ENCODE results near the gene GID8.

GID8 gene

DNA sequence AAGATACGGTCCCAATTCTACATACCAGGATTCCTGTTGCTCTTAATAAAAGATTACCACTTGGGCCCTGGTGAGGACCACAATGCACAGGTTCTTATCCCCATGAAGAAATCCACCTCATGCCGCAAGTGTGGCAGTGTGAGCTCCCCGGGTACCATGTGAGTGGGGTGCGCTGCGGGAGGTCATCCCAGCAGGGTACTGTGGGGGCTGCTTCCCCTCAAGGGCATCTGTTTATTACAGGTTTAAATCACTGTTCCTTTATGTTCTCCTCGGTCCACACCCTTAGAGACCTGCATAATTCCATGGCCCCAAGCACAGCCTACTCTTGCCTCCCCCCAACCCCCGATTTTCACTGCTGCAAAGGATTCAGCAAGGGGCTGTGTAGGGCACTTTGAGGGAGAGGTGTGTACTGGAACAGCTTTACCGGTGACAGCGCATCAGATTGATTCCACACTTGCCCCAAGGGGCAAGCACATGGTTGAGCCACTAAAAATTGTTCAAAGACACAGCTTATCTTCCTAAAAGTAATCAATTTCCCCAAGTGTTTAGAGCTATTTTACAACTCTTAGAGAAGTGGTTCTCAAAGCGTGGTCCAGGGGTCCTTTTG lies 17.8 kb upstream of the GID8 start:
- no peak overlapping the region for H3K27ac ChIP-seq
- no peak for DNase-seq (ENCODE audit: low read depth, low spot score)

DNA sequence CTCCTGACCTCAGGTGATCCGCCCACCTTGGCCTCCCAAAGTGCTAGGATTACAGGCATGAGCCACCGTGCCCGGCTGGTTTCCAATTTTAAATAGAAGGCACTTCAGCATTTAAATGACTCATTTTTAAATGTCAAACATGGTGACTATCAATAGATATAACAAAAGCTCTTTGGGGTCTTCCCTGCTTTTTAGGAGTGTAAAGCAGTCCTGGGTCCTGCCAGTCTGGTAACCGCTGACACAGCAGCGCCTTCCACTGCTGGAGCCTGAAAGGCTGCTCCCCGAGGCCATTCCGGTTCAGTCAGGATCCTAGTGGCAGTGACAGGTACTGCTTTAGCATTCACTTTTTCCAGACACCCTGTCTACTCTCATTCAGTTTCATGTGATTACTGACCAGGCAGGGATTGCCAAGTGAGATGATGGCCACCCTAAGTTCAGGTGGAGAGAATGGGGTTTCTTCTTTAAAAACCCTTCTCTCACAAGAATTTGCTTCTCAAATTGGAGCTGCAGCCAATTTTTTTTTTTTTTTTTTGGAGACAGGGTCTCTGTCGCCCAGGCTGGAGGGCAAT lies 16.7 kb upstream of the GID8 start:
- H3K27ac ChIP-seq = peak overlapping the region; percentile 3
- DNase-seq (ENCODE audit: low read depth, low spot score) = no peak

DNA sequence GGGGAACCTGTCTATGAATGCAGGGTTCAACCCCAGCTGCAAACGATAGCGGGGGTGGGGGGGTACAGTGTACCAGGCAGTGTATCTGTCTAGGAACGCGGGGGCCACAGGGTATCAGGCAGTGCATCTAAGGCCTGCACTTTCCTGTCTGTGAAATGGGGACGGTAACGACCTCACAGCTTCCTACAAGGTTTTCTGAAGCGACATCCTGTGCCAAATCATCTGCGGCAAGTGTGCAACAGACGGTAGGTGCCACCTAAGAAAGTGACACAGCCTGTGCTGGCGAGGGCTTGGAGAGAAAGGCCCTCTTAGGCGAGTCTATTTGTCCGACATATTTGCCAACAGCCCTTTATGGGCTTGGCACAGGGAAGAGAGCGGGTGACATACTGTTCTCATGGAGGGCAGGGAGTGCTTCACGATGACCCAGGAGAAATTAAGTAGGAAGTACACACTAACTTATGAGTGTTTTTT lies 15.5 kb upstream of the GID8 start:
- DNase-seq (ENCODE audit: low read depth, low spot score) = no peak
- peak overlapping the region; percentile 91 for H3K27ac ChIP-seq

- DNase-seq (ENCODE audit: low read depth, low spot score) = peak; percentile 61
- H3K27ac ChIP-seq = peak overlapping the region; percentile 91
These were observed 14.8 kb upstream of the GID8 start for GRCh38 chr20:62923059-62923668.

GRCh38 chr20:62923669-62924441 lies 14.1 kb upstream of the GID8 start:
- peak overlapping the region; percentile 91 for H3K27ac ChIP-seq
- no peak for DNase-seq (ENCODE audit: low read depth, low spot score)

DNA sequence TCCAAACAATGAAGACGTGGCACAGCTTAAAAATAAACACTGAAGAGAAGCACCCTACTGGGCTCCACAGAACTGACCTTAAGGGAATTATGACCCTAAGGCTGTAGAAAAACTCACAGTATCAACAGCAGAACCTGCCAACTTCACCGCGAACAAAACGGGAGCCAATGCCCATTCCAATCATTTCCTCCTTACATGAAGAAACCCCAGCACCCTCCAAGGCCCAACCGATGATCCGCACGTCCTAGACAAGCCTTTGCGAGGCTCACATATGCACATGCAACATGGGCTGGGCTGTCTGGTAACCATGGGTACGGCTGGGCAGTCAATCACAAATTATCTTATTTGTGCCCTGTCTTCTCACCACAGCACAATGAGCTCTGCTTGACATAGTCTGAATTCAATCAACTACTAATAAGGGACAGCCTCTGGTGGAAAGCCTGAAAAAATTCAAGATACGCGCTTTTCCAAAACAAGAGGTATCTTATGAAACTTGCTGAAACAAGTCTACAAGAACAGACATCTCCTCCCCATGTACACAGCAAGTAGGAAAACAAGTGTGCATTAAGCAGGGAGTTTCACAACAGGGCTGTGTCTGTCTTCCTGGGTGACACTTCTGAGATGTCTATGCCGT lies 13.4 kb upstream of the GID8 start:
- peak overlapping the region; percentile 91 for H3K27ac ChIP-seq
- peak; percentile 56 for DNase-seq (ENCODE audit: low read depth, low spot score)

DNA sequence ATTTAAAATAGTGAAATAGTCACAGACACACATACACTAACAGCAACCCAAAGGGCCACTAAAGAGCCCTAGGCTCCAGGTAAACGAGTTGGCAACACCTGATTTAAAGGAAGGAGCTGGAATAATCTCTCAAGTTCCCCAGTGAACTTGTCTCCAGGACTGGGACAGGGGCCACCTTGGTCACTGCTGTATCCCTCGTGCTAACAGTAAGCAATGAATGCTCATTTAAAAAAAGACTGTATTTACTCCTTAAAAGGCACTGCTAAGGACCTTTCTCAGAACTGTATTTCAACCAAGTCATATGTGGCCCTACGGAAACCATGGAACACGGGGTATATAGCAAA lies 12.9 kb upstream of the GID8 start:
- DNase-seq (ENCODE audit: low read depth, low spot score) = no peak
- peak overlapping the region; percentile 91 for H3K27ac ChIP-seq

DNA sequence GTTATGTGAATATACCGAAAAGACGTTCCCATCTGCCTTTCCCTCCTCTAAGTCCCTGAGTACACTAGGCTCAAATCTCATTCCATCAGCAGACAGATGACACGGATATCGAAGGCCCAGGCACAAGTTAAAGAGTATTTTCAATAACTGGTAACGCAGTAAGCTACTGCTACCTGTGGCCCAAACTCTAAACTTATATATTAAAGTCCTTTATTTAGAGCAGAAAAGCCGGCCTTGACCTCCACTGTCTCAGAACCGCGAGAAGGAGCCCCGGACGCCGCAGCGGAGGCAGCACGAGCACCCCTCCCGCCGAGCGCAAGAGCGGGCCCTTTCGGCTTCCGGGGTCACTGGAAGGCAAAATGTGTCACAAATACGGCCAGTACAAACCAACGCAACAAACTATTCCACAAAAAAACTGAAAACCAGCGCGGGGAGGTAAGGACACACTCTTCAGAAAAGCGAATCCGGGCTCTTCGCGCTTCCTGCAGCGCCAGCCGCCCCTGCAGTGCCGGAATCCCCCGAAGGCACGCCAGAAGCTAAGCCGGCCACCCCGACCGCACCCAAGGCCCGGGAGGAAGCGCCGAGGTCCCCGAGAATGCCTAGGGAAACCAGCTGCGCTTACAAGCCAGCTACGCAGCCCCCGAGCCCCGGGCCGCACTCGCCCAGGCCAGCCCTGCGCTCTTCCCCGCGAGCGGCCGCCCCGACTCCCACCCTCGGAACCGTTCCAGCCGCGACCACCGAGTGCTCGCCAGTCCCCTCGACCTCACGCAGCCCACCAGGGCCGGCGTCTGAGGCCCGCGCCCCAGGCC lies 12.3 kb upstream of the GID8 start:
- no peak for DNase-seq (ENCODE audit: low read depth, low spot score)
- H3K27ac ChIP-seq = peak overlapping the region; percentile 91

GRCh38 chr20:62926229-62927127 lies 11.5 kb upstream of the GID8 start, which contains the start of gene DIDO1:
DIDO1 (minus strand) TSS chr20:62926505.
- H3K27ac ChIP-seq = peak within 1 kb of the TSS; percentile 91
- DNase-seq (ENCODE audit: low read depth, low spot score) = peak; percentile 34

- no peak for DNase-seq (ENCODE audit: low read depth, low spot score)
- peak overlapping the region; percentile 91 for H3K27ac ChIP-seq
These were observed 10.7 kb upstream of the GID8 start for GRCh38 chr20:62927128-62927705.

GRCh38 chr20:62928246-62928939 lies 9.6 kb upstream of the GID8 start:
- no peak for DNase-seq (ENCODE audit: low read depth, low spot score)

DNA sequence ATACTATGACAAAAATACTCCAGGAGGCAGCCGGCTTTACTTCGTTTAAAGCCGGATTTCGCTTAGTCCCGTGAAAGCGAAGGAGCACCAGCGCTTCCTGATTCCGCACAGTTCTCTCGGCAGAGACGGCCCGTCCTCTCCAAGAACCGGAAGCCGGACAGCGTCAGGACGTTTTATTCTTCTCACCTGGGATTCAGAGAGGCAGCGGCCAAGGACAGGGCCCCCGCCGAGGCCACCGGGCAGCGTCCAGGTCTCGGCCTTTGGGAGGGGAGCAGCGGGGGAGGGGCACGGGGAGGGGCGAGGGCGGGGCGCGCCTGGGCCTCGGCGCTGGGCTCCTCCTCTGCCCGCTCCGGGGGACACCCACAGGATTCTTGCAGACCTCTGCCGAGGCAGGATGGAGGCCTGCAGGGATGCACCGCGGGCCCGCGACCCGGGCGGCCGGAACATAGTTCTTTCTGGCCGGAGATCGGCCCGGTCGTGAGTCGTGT lies 8.9 kb upstream of the GID8 start:
- peak overlapping the region; percentile 79 for H3K27ac ChIP-seq
- DNase-seq (ENCODE audit: low read depth, low spot score) = no peak

More at GRCh38 chr20:62928246-62928939, 9.6 kb upstream of the GID8 start:
- H3K27ac ChIP-seq = peak overlapping the region; percentile 79

DNA sequence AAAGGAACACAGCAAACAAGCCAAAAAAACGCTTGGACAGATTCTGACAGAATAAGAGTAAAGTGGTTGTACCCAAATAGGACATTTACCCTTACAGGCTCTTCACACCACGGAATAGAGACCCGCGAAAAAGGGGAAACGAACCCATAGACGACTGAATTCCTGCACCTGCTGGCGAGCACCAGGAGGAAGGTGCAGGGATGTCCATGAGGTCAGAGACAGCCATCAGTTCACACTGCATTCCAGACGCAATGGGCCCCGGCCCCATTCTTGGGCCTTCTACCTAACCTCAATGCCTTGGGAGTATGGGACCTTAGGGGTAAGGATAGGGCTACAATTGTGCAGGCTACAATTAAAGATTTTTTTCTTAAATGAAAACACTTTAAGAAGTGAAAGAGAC lies 6.5 kb upstream of the GID8 start:
- DNase-seq (ENCODE audit: low read depth, low spot score) = no peak
- no peak overlapping the region for H3K27ac ChIP-seq

DNA sequence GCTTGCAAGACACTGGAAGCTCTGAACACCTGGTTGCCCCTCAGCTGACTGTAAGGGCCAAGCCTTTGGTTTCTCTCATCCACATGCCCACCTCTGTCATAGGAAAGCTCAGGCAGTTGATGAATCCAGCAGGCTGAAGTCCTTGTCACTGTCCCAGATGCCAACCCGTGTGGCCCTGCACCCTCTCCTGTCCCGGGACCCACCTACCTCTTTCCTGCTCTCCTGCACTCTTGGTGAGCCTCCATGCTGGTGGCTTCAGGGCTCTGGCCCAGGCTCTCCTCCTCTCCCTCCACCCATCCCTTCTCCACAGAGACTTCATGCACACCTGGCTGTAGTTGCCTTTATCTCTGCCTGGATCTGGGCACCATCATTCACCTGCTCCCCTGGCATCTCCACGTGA lies 4.0 kb upstream of the GID8 start:
- no peak for DNase-seq (ENCODE audit: low read depth, low spot score)
- H3K27ac ChIP-seq = no peak overlapping the region

DNA sequence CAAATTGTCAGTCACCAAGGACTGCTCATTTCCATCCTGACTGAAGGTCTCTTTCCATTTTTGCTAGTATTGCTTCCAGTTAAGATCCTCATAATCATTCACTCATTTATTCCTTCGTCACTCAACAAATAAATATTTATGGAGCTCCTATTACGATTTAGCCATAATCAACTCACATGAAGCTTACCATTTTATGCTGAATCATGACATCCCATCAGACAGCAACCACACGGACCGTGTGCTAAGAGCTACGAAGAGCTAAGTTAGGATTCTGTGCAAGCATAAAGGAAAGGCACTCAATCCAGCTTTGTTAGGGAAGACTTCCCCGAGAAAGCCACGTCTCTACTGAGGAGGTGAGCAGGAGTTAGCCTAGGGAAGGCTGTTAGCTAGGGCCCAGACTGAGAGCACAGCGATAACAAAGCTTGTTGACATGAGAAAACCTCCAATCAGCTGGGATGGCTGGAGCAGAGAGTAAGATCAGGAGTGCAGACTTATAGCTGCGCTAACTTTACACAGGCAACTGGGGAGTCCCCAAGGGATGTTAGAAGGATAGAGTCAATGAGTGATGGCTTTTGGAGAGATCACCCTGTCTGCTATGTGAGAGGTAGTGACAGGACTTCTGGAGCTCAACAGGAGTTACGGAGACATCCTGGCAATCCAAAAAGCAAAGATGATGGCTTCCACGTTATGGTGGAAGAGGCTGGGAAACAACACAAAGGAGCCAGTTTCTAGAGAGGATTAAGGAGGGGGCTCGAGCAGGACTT lies 2.6 kb upstream of the GID8 start:
- H3K27ac ChIP-seq = no peak overlapping the region
- no peak for DNase-seq (ENCODE audit: low read depth, low spot score)

DNA sequence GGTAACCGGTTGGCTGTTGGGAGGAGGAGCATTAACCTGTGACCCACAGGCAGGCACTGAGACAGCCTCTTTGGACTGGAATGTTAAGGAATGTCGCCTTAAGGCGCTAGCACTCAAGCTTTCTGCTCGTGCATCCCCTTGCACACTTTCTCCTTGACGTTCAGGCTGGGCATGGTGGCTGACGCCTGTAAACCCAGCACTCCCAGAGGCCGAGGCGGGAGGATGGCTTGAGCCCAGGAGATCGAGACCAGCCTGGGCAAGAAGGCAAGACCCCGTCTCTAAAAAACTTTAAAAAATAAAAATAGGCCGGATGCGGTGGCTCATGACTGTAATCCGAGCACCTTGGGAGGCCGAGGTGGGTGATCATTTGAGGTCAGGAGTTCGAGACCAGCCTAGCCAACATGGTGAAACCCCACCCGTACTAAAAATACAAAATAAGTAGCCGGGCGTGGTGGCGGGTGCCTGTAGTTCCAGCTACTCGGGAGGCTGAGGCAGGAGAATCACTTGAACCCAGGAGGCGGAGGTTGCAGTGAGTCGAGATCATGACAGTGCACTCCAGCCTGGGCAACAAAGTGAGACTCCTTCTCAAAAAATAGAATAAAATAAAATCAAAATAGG lies 1.9 kb upstream of the GID8 start:
- H3K27ac ChIP-seq = peak overlapping the region; percentile 88
- no peak for DNase-seq (ENCODE audit: low read depth, low spot score)
